H9 (cell line): ENCODE data around the gene ELMOD1. TPM values are rescaled to one million over a fixed set of nuclear protein-coding genes. Genes with fewer than 3 reads are reported as not detected.

Experiments
- DNase-seq: peaks from one replicate; pipeline ENCODE4 v3.0.0-alpha.2; 2017
- H2AFZ ChIP-seq: one replicate; pipeline ENCODE4 v1.6.1; 2013; ENCODE audit warnings: mild to moderate bottlenecking, low read length, control low read depth, moderate library complexity
- H2AK5ac ChIP-seq: 2 replicates; pipeline ENCODE4 v1.6.1; 2013; ENCODE audit warnings: low read length, control low read depth, mixed read lengths; ENCODE audit not compliant: insufficient read length
- H2BK120ac ChIP-seq: one replicate; pipeline ENCODE4 v1.6.1; 2013; ENCODE audit warnings: low read depth, mild to moderate bottlenecking, low read length, control low read depth, inconsistent platforms; ENCODE audit not compliant: poor library complexity, severe bottlenecking
- H2BK12ac ChIP-seq: 2 replicates; pipeline ENCODE4 v1.6.1; 2013; ENCODE audit warnings: low read length, control low read depth, mixed read lengths, low read depth; ENCODE audit not compliant: insufficient read length
- H2BK15ac ChIP-seq: 2 replicates; pipeline ENCODE4 v1.6.1; 2013; ENCODE audit warnings: low read depth, low read length, control low read depth
- H2BK20ac ChIP-seq: one replicate; pipeline ENCODE4 v1.6.1; 2013; ENCODE audit warnings: low read depth, mild to moderate bottlenecking, low read length, control low read depth, inconsistent platforms; ENCODE audit not compliant: poor library complexity, severe bottlenecking
- H2BK5ac ChIP-seq: 2 replicates; pipeline ENCODE4 v1.6.1; 2013; ENCODE audit warnings: low read length, control low read depth, mixed read lengths; ENCODE audit not compliant: insufficient read length
- H3K14ac ChIP-seq: 2 replicates; pipeline ENCODE4 v1.6.1; 2013; ENCODE audit warnings: low read length, control low read depth; ENCODE audit not compliant: insufficient read depth
- H3K18ac ChIP-seq: 2 replicates; pipeline ENCODE4 v1.6.1; 2013; ENCODE audit warnings: low read depth, mild to moderate bottlenecking, mixed read lengths, low read length, control low read depth; ENCODE audit not compliant: insufficient read length
- H3K23ac ChIP-seq: 2 replicates; pipeline ENCODE4 v1.6.1; 2013; ENCODE audit warnings: low read length, control low read depth, mixed read lengths, low read depth; ENCODE audit not compliant: insufficient read length
- H3K23me2 ChIP-seq: 2 replicates; pipeline ENCODE4 v1.6.1; 2013; ENCODE audit warnings: low read depth, mild to moderate bottlenecking, mixed read lengths, low read length, control low read depth; ENCODE audit not compliant: insufficient read length, poor library complexity, severe bottlenecking
- H3K27ac ChIP-seq: 2 replicates; pipeline ENCODE4 v1.5.1; 2013; ENCODE audit warnings: low read length, control low read depth, mixed read lengths, low read depth; ENCODE audit not compliant: insufficient read length
- H3K27me3 ChIP-seq: 2 replicates; pipeline ENCODE4 v1.6.1; 2013; ENCODE audit warnings: low read length, control low read depth, inconsistent platforms; ENCODE audit not compliant: insufficient read depth
- H3K4ac ChIP-seq: 2 replicates; pipeline ENCODE4 v1.6.1; 2013; ENCODE audit warnings: low read depth, mild to moderate bottlenecking, control low read depth, inconsistent platforms, low read length, moderate library complexity
- H3K4me1 ChIP-seq: 2 replicates; pipeline ENCODE4 v1.6.1; 2013; ENCODE audit warnings: low read length, control low read depth, inconsistent platforms; ENCODE audit not compliant: insufficient read depth
- H3K4me2 ChIP-seq: 2 replicates; pipeline ENCODE4 v1.6.1; 2013; ENCODE audit warnings: low read length, control low read depth, mixed read lengths; ENCODE audit not compliant: insufficient read length, insufficient read depth
- H3K56ac ChIP-seq: 2 replicates; pipeline ENCODE4 v1.6.1; 2013; ENCODE audit warnings: low read depth, mild to moderate bottlenecking, mixed read lengths, low read length, control low read depth; ENCODE audit not compliant: insufficient read length
- H3K79me1 ChIP-seq: 2 replicates; pipeline ENCODE4 v1.6.1; 2013; ENCODE audit warnings: low read depth, mild to moderate bottlenecking, moderate library complexity, low read length, control low read depth, inconsistent platforms; ENCODE audit not compliant: insufficient read depth, poor library complexity, severe bottlenecking
- H3K79me2 ChIP-seq: 2 replicates; pipeline ENCODE4 v1.6.1; 2013; ENCODE audit warnings: low read length, control low read depth, inconsistent platforms; ENCODE audit not compliant: insufficient read depth
- H3K9ac ChIP-seq: 2 replicates; pipeline ENCODE4 v1.6.1; 2013; ENCODE audit warnings: low read length, control low read depth, mixed read lengths; ENCODE audit not compliant: insufficient read length; ENCODE audit errors: extremely low read depth
- H3K9me3 ChIP-seq: one replicate; pipeline ENCODE4 v1.6.1; 2013; ENCODE audit warnings: low read depth, low read length, inconsistent platforms; ENCODE audit not compliant: control insufficient read depth
- H3T11ph ChIP-seq: one replicate; pipeline ENCODE4 v1.6.1; 2013; ENCODE audit warnings: mild to moderate bottlenecking, low read length, control low read depth, inconsistent platforms
- H4K20me1 ChIP-seq: one replicate; pipeline ENCODE4 v1.6.1; 2013; ENCODE audit not compliant: control insufficient read depth, insufficient read length, insufficient read depth
- H4K5ac ChIP-seq: 2 replicates; pipeline ENCODE4 v1.6.1; 2013; ENCODE audit warnings: low read depth, mild to moderate bottlenecking, mixed read lengths, low read length, control low read depth; ENCODE audit not compliant: insufficient read length
- H4K8ac ChIP-seq: replicated peaks from 2 replicates; pipeline ENCODE4 v1.6.1; 2013; ENCODE audit warnings: low read length, control low read depth, mixed read lengths, low read depth; ENCODE audit not compliant: insufficient read length
- H4K91ac ChIP-seq: 2 replicates; pipeline ENCODE4 v1.6.1; 2013; ENCODE audit warnings: low read depth, mild to moderate bottlenecking, moderate library complexity, mixed read lengths, low read length, control low read depth; ENCODE audit not compliant: insufficient read length
- H3K27ac Mint-ChIP-seq, 3 experiments: 2 replicates in 2 of 3; 3 replicates in 1 of 3; pipeline ENCODE4 v1.8.0; 2020 to 2021; ENCODE audit warnings: mixed read lengths in 3 of 3, mild to moderate bottlenecking in 1 of 3, moderate library complexity in 1 of 3
- H3K27me3 Mint-ChIP-seq: 2 replicates; pipeline ENCODE4 v1.8.0; 2021; ENCODE audit warnings: low read depth, mild to moderate bottlenecking, moderate library complexity, mixed read lengths
- H3K36me3 Mint-ChIP-seq, 3 experiments: 2 replicates in 2 of 3; 3 replicates in 1 of 3; pipeline ENCODE4 v1.8.0; 2020 to 2021; ENCODE audit warnings: low read depth in 3 of 3, mixed read lengths in 3 of 3; ENCODE audit not compliant: insufficient read depth in 1 of 3
- H3K4me1 Mint-ChIP-seq, 2 experiments: 2 replicates each; pipeline ENCODE4 v1.8.0; 2020; ENCODE audit warnings: mixed read lengths in 2 of 2
- H3K4me3 Mint-ChIP-seq, 2 experiments: 2 replicates in 1 of 2; 3 replicates in 1 of 2; pipeline ENCODE4 v1.8.0; 2020 to 2021; ENCODE audit warnings: mild to moderate bottlenecking in 2 of 2, mixed read lengths in 2 of 2, moderate library complexity in 1 of 2
- H3K9me3 Mint-ChIP-seq, 2 experiments: 2 replicates in 1 of 2; 3 replicates in 1 of 2; pipeline ENCODE4 v1.8.0; 2020; ENCODE audit warnings: mild to moderate bottlenecking in 2 of 2, mixed read lengths in 2 of 2, moderate library complexity in 1 of 2
- CTCF ChIP-seq: fragments of 200-600 bp; sonication (generic); conservative IDR thresholded peaks from 3 replicates; pipeline ENCODE4 v1.8.0; 2021; ENCODE audit warnings: antibody characterized with exemption, mild to moderate bottlenecking
- WGBS: extraction: QIAGEN DNeasy Blood & Tissue Kit; methylation state at CpG from one replicate; pipeline ENCODE4 v1.1.7; 2013; ENCODE audit warnings: missing lambda C conversion rate, low lambda C conversion rate, mixed read lengths; ENCODE audit not compliant: insufficient read length; ENCODE audit errors: extremely low coverage; 5-methylcytosine and 5-hydroxymethylcytosine counted together
- total RNA-seq: library from RNA; stranded (reverse); gene quantifications from 2 replicates; pipeline ENCODE4 v1.2.1, GENCODE V29; 2021

The ELMOD1 gene
- total RNA-seq, 1 experiment from 2014 or later, result 0.61 TPM

- H3K4me1 ChIP-seq, result no peaks in the 10 kb centered on the region
- peaks cover 7% of the 10 kb centered on the region for H3K27me3 Mint-ChIP-seq
- H3K27me3 ChIP-seq, result no peaks in the 10 kb centered on the region
- H3K23me2 ChIP-seq, result no peaks in the 10 kb centered on the region
- no peak overlapping the region for H3K18ac ChIP-seq
- no peak for TF ChIP-seq CTCF
- no peak overlapping the region for H2BK12ac ChIP-seq
- no peak for DNase-seq
- H3T11ph ChIP-seq, result no peak overlapping the region
- no peak overlapping the region for H3K4me2 ChIP-seq
- no peak overlapping the region for H2BK120ac ChIP-seq
- WGBS, result no CpG with 5 or more reads among the region's 6 CpGs
- no peaks in the 10 kb centered on the region for H4K20me1 ChIP-seq
- H3K9ac ChIP-seq, result no peak overlapping the region
- no peak overlapping the region for H2BK15ac ChIP-seq
- H3K27ac ChIP-seq, result no peak overlapping the region
- no peak overlapping the region for H2AFZ ChIP-seq
- no peak overlapping the region for H4K91ac ChIP-seq
- H3K79me1 ChIP-seq, result no peaks in the 10 kb centered on the region
- H3K4me1 Mint-ChIP-seq, result no peaks in the 10 kb centered on the region
- no peak overlapping the region for H3K4me3 Mint-ChIP-seq
- no peaks in the 10 kb centered on the region for H3K36me3 Mint-ChIP-seq
- no peak overlapping the region for H3K14ac ChIP-seq
- no peak overlapping the region for H3K56ac ChIP-seq
- H3K27ac Mint-ChIP-seq, result no peak overlapping the region
- H2AK5ac ChIP-seq, result no peak overlapping the region
- no peaks in the 10 kb centered on the region; a peak in 1 of 5 replicates for H3K9me3 Mint-ChIP-seq
- H2BK5ac ChIP-seq, result no peak overlapping the region
- H4K8ac ChIP-seq, result no peak overlapping the region
- H2BK20ac ChIP-seq, result no peak overlapping the region
- no peaks in the 10 kb centered on the region for H3K9me3 ChIP-seq
- H3K23ac ChIP-seq, result no peak overlapping the region
- no peak overlapping the region for H4K5ac ChIP-seq
- no peak overlapping the region for H3K4ac ChIP-seq
- H3K79me2 ChIP-seq, result no peaks in the 10 kb centered on the region
Measured at GRCh38 chr11:107678632-107678971, 87.7 kb downstream of the ELMOD1 start.
